IMR-90 (cell line): ENCODE measurements around the gene ATPAF2. TPM values are rescaled to one million over a fixed set of nuclear protein-coding genes. Genes with fewer than 3 reads are reported as not detected.

Experiments used
- ATAC-seq: fragments of 200-7000 bp; cut with Tn5 transposase; 2 replicates; pipeline ENCODE4 v1.9.1; 2020; ENCODE audit warnings: low read depth, mild to moderate bottlenecking, moderate library complexity
- BruUV-seq: library from RNA; stranded (reverse); fragments of 400-500 nt; replicated peaks from 2 replicates; lab custom pipeline; 2021; lab: Mats Ljungman, UMichigan
- CTCF ChIA-PET: fragments of 300-600 bp; formaldehyde crosslinking; extraction: SDS; loops from one replicate; lab custom pipeline; 2021; ENCODE audit warnings: antibody characterized with exemption; lab: Yijun Ruan, JAX
- POLR2A ChIA-PET: fragments of 300-600 bp; sonication (Branson Sonifier 250); formaldehyde crosslinking; loops from one replicate; lab custom pipeline; 2022; ENCODE audit warnings: antibody characterized with exemption; ENCODE audit not compliant: unreplicated experiment; lab: Charles Lee
- DNase-seq: peaks from one replicate; pipeline ENCODE4 v3.0.0; 2013
- H2AFZ ChIP-seq: replicated peaks from 2 replicates; pipeline ENCODE3; 2013; ENCODE audit warnings: low read length, mild to moderate bottlenecking; ENCODE audit not compliant: poor library complexity
- H2AK5ac ChIP-seq: 2 replicates; pipeline ENCODE4 v1.6.1; 2013; ENCODE audit warnings: low read depth, low read length, inconsistent platforms
- H2AK9ac ChIP-seq: replicated peaks from 2 replicates; pipeline ENCODE3; 2013; ENCODE audit warnings: mild to moderate bottlenecking, low read depth, low read length, moderate library complexity; ENCODE audit not compliant: poor library complexity
- H2BK120ac ChIP-seq: 2 replicates; pipeline ENCODE4 v1.6.1; 2013; ENCODE audit warnings: low read depth, low read length, inconsistent platforms
- H2BK15ac ChIP-seq: 3 replicates; pipeline ENCODE4 v1.6.1; 2013; ENCODE audit warnings: low read depth, low read length, inconsistent platforms
- H2BK20ac ChIP-seq: 2 replicates; pipeline ENCODE4 v1.6.1; 2013; ENCODE audit warnings: low read depth, mild to moderate bottlenecking, inconsistent platforms, low read length, moderate library complexity
- H2BK5ac ChIP-seq: 2 replicates; pipeline ENCODE4 v1.6.1; 2013; ENCODE audit warnings: mild to moderate bottlenecking, low read depth, low read length, inconsistent platforms; ENCODE audit not compliant: poor library complexity, severe bottlenecking
- H3K14ac ChIP-seq: replicated peaks from 2 replicates; pipeline ENCODE4 v1.6.1; 2013; ENCODE audit warnings: low read depth, low read length, inconsistent platforms
- H3K18ac ChIP-seq: 2 replicates; pipeline ENCODE4 v1.6.1; 2013; ENCODE audit warnings: low read depth, low read length, control low read depth
- H3K23ac ChIP-seq: 2 replicates; pipeline ENCODE4 v1.6.1; 2013; ENCODE audit warnings: low read depth, low read length, inconsistent platforms
- H3K27ac ChIP-seq: 2 replicates; pipeline ENCODE4 v1.5.1; 2013; ENCODE audit warnings: mild to moderate bottlenecking, control low read depth, low read length; ENCODE audit not compliant: insufficient read depth
- H3K27me3 ChIP-seq: 2 replicates; pipeline ENCODE4 v1.6.1; 2013; ENCODE audit warnings: low read length; ENCODE audit not compliant: control insufficient read depth, insufficient read depth
- H3K36me3 ChIP-seq: 2 replicates; pipeline ENCODE4 v1.6.1; 2013; ENCODE audit warnings: low read length, mixed read lengths; ENCODE audit not compliant: control insufficient read depth, insufficient read depth
- H3K4ac ChIP-seq: 2 replicates; pipeline ENCODE4 v1.6.1; 2013; ENCODE audit warnings: low read depth, low read length, inconsistent platforms
- H3K4me1 ChIP-seq: 2 replicates; pipeline ENCODE4 v1.6.1; 2013; ENCODE audit warnings: low read length, mixed read lengths; ENCODE audit not compliant: control insufficient read depth, insufficient read depth
- H3K4me2 ChIP-seq: 2 replicates; pipeline ENCODE4 v1.6.1; 2013; ENCODE audit warnings: low read depth, mild to moderate bottlenecking, control low read depth, low read length, moderate library complexity
- H3K4me3 ChIP-seq: 2 replicates; pipeline ENCODE4 v1.5.1; 2013; ENCODE audit warnings: low read depth, mild to moderate bottlenecking, control low read depth, low read length, moderate library complexity; ENCODE audit not compliant: insufficient read depth
- H3K56ac ChIP-seq: 2 replicates; pipeline ENCODE4 v1.6.1; 2013; ENCODE audit warnings: low read length, inconsistent platforms; ENCODE audit not compliant: insufficient read depth; ENCODE audit errors: extremely low read depth
- H3K79me1 ChIP-seq, 2 experiments: 2 replicates each; pipeline ENCODE4 v1.6.1; 2013; ENCODE audit warnings: low read length in 2 of 2, inconsistent platforms in 1 of 2, low read depth in 1 of 2
- H3K9ac ChIP-seq: 2 replicates; pipeline ENCODE4 v1.6.1; 2013; ENCODE audit warnings: low read depth, low read length, control low read depth
- H3K9me1 ChIP-seq: 2 replicates; pipeline ENCODE4 v1.6.1; 2013; ENCODE audit warnings: low read length, inconsistent platforms; ENCODE audit not compliant: insufficient read depth
- H3K9me3 ChIP-seq: 2 replicates; pipeline ENCODE4 v1.6.1; 2013; ENCODE audit warnings: low read length; ENCODE audit not compliant: control insufficient read depth, insufficient read depth
- H4K20me1 ChIP-seq: 2 replicates; pipeline ENCODE4 v1.6.1; 2013; ENCODE audit warnings: low read length, inconsistent platforms; ENCODE audit not compliant: insufficient read depth
- H4K5ac ChIP-seq: 2 replicates; pipeline ENCODE4 v1.6.1; 2013; ENCODE audit warnings: mild to moderate bottlenecking, low read depth, low read length, control low read depth
- H4K8ac ChIP-seq, 2 experiments: 2 replicates each; pipeline ENCODE4 v1.6.1; 2013; ENCODE audit warnings: low read depth in 2 of 2, low read length in 2 of 2, control low read depth in 1 of 2, inconsistent platforms in 1 of 2
- H4K91ac ChIP-seq: 2 replicates; pipeline ENCODE4 v1.6.1; 2013; ENCODE audit warnings: low read depth, low read length, inconsistent platforms; ENCODE audit not compliant: insufficient read depth
- CEBPB ChIP-seq: IDR thresholded peaks from 2 replicates; pipeline ENCODE4 v1.6.1; 2012; ENCODE audit warnings: low read depth, low read length, improper control_type of control experiment
- CHD1 ChIP-seq: IDR thresholded peaks from 2 replicates; pipeline ENCODE4 v1.6.1; 2012; ENCODE audit warnings: low read depth, low read length, improper control_type of control experiment
- NFE2L2 ChIP-seq: fragments of 150-350 bp; IDR thresholded peaks from 2 replicates; pipeline ENCODE4 v1.6.1; 2016; ENCODE audit warnings: low read depth, mild to moderate bottlenecking, low read length
- POLR2A ChIP-seq: IDR thresholded peaks from 2 replicates; pipeline ENCODE4 v1.6.1; 2012; ENCODE audit warnings: mild to moderate bottlenecking, low read depth, low read length
- RCOR1 ChIP-seq: IDR thresholded peaks from 2 replicates; pipeline ENCODE4 v1.6.1; 2012; ENCODE audit warnings: mild to moderate bottlenecking, low read length, improper control_type of control experiment; ENCODE audit not compliant: insufficient replicate concordance
- RFX5 ChIP-seq: IDR thresholded peaks from 2 replicates; pipeline ENCODE4 v1.8.0; 2012; ENCODE audit warnings: low read depth, mild to moderate bottlenecking, low read length, moderate library complexity
- SMC3 ChIP-seq: fragments of 150-350 bp; IDR thresholded peaks from 2 replicates; pipeline ENCODE4 v1.6.1; 2016; ENCODE audit warnings: low read depth, mild to moderate bottlenecking, antibody characterized with exemption, low read length, moderate library complexity
- WGBS, 2 experiments: methylation state at CpG; one replicate each; pipeline versions ENCODE4 v1.1.5 to v1.1.7; 2013; ENCODE audit warnings: missing lambda C conversion rate in 2 of 2; ENCODE audit not compliant: insufficient read length in 1 of 2; ENCODE audit errors: extremely low coverage in 2 of 2; 5-methylcytosine and 5-hydroxymethylcytosine counted together
- dilution Hi-C: fragments of 300-500 bp; cut with HindIII; formaldehyde crosslinking; loops from one replicate; pipeline ENCODE4 v1.14.3; 2018; ENCODE audit warnings: low sequenced_read_pairs; ENCODE audit not compliant: unreplicated experiment
- in situ Hi-C: fragments of 300-500 bp; cut with MboI; formaldehyde crosslinking; loops from 3 replicates; pipeline ENCODE4 v1.14.3; 2019; ENCODE audit warnings: low sequenced_read_pairs, inconsistent platforms, mixed read lengths
- intact Hi-C: fragments of 100-400 bp; cut with micrococcal nuclease; formaldehyde crosslinking; loops from 2 replicates; pipeline ENCODE4 v1.10.0; 2022
- polyA plus RNA-seq, 3 experiments: library from polyadenylated mRNA; depleted of rRNA; stranded (reverse); fragments of >200 nt; gene quantifications; 2 replicates each; pipeline ENCODE4 v1.2.3, GENCODE V29; 2012; ENCODE audit warnings: low replicate concordance in 1 of 3
- total RNA-seq: library from RNA; depleted of rRNA; stranded (reverse); fragments of >200 nt; gene quantifications from 2 replicates; pipeline ENCODE4 v1.2.3, GENCODE V29; 2012

Gene ATPAF2
- total and polyA plus RNA-seq, 2 of the 4 experiments (the other 2 are of a cell fraction) = 19.5 to 27.6 TPM

GRCh38 chr17:17971431-17972125 lies 67.4 kb downstream of the ATPAF2 start:
- peak overlapping the region; percentile 92 for H2AK9ac ChIP-seq
- TF ChIP-seq SMC3 = 0 out of 2 replicates have a peak, but pooled peaks have one; percentile 4
- no peak for TF ChIP-seq RFX5
- TF ChIP-seq RCOR1 = no peak
- TF ChIP-seq CEBPB = no peak
- no peak for TF ChIP-seq CHD1
- no peak for TF ChIP-seq POLR2A
- no peak for TF ChIP-seq NFE2L2
- peak overlapping the region; percentile 26 for H3K9ac ChIP-seq
- H3K4me3 ChIP-seq = peak overlapping the region; percentile 60
- no peaks in the 10 kb centered on the region for H3K36me3 ChIP-seq
- ATAC-seq (no peak), DNase-seq (no peak)
- no TSS peak for BruUV-seq
- peak overlapping the region; percentile 64; the same call in 1 of the 2 replicates for H2AK5ac ChIP-seq
- peaks cover 10 to 48% of the 10 kb centered on the region in 2 experiments for H3K79me1 ChIP-seq
- CTCF ChIA-PET = interaction anchor here (0.8 kb wide), 1 partner anchor 53 kb away, joined by 3 read pairs; no protein-coding TSS in a partner anchor
- no peak overlapping the region for H2BK20ac ChIP-seq
- H3K9me1 ChIP-seq = peaks cover 9% of the 10 kb centered on the region
- POLR2A ChIA-PET = no interaction called here
- peak overlapping the region; percentile 36 for H3K27ac ChIP-seq
- H4K8ac ChIP-seq = 0 out of 4 replicates have a peak overlapping the region, but pooled peaks of 1 of the 2 experiments have one; percentile 16
- H3K4me2 ChIP-seq = peak overlapping the region; percentile 87
- peaks cover 22% of the 10 kb centered on the region; the same call in 1 of the 2 replicates for H4K20me1 ChIP-seq
- intact Hi-C loops (loop anchor here (1.0 to 5.0 kb wide), 3 partner anchors 49 to 80 kb away; no protein-coding TSS in a partner anchor), dilution Hi-C loops (no loop called here), in situ Hi-C loops (no loop called here)
- peak overlapping the region; percentile 24; the same call in 1 of the 2 replicates for H3K4ac ChIP-seq
- H3K4me1 ChIP-seq = peaks cover 10% of the 10 kb centered on the region
- H3K56ac ChIP-seq = no peak overlapping the region
- H3K27me3 ChIP-seq = no peaks in the 10 kb centered on the region
- peak overlapping the region; percentile 92 for H3K23ac ChIP-seq
- WGBS, 2 experiments = 15% methylated on average over 20 of the region's 33 CpGs; no CpG with 5 or more reads in 1 of the 2 experiments
- peak overlapping the region; percentile 36; the same call in 1 of the 2 replicates for H3K14ac ChIP-seq
- H2AFZ ChIP-seq = peak overlapping the region; percentile 91
- H2BK120ac ChIP-seq = no peak overlapping the region
- no peaks in the 10 kb centered on the region for H3K9me3 ChIP-seq
- H3K18ac ChIP-seq = no peak overlapping the region
- H4K91ac ChIP-seq = peak overlapping the region; percentile 29
- H2BK5ac ChIP-seq = peak overlapping the region; percentile 11
- no peak overlapping the region for H4K5ac ChIP-seq
- no peak overlapping the region; the same call in 2 of the 3 replicates for H2BK15ac ChIP-seq
